ENCODE data around the gene SUSD4. TPM values are rescaled to one million over a fixed set of nuclear protein-coding genes. Genes with fewer than 3 reads are reported as not detected.

The SUSD4 gene
- total and polyA plus RNA-seq, 9 of the 15 experiments (the other 6 are each of a cell fraction or from before 2014, with no cell fraction given) = 0.06 to 1.7 (median 0.09) TPM; not detected in 4

DNA sequence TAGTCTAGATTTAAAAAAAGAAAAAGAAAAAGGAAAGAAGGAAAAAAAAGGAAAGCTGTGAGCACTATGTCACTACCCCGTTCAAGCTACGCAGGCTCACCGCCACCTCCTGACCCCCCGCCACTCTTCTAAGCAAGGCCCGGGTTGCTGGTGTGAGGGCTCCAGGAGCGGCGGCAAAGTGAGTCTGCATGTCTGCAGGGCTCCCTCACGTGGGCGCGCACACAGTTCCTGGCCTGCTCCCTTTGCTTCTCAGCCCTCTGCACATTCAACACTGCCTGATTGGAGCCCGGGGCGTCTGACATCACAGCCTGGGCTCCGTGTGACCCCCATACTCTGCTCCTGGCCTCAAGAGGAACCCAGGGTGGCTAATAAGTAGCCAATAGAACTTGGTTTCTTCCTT is 139.5 kb downstream of the SUSD4 start (continued):
- TF ChIP-seq FOXP4 (CRISPR knock-in tag; IDR thresholded peaks at IDR 0.05; ENCODE audit: borderline replicate concordance) (no peak), MAX (CRISPR knock-in tag; IDR thresholded peaks at IDR 0.05) (peak; percentile 87), ELF2 (CRISPR knock-in tag; IDR thresholded peaks at IDR 0.05) (no peak), KLF13 (tag; IDR thresholded peaks at IDR 0.05; ENCODE audit: borderline replicate concordance, low read depth) (no peak), MYC (IDR thresholded peaks at IDR 0.05; ENCODE audit: low read depth, low read length) (no peak), MYC (CRISPR knock-in tag; IDR thresholded peaks at IDR 0.05; ENCODE audit: borderline replicate concordance, low read depth) (no peak), SMARCE1 (IDR thresholded peaks at IDR 0.05) (no peak), NEUROD1 (IDR thresholded peaks at IDR 0.05; ENCODE audit: borderline replicate concordance, low read depth, low read length, partially characterized antibody) (no peak), CTCF (IDR thresholded peaks at IDR 0.05 in 2 of 3, conservative IDR thresholded peaks at IDR 0.05 in 1 of 3; ENCODE audit: insufficient read depth in 2 of 3, low read depth in 1 of 3, low read length in 3 of 3) (peak in 2 of 3 experiments; percentile 34 to 42; a peak in 3 of 6 replicates), HNRNPH1 (optimal IDR thresholded peaks at IDR 0.05; ENCODE audit: low read depth, low read length) (no peak)
- TF ChIP-seq, protein P1, sequence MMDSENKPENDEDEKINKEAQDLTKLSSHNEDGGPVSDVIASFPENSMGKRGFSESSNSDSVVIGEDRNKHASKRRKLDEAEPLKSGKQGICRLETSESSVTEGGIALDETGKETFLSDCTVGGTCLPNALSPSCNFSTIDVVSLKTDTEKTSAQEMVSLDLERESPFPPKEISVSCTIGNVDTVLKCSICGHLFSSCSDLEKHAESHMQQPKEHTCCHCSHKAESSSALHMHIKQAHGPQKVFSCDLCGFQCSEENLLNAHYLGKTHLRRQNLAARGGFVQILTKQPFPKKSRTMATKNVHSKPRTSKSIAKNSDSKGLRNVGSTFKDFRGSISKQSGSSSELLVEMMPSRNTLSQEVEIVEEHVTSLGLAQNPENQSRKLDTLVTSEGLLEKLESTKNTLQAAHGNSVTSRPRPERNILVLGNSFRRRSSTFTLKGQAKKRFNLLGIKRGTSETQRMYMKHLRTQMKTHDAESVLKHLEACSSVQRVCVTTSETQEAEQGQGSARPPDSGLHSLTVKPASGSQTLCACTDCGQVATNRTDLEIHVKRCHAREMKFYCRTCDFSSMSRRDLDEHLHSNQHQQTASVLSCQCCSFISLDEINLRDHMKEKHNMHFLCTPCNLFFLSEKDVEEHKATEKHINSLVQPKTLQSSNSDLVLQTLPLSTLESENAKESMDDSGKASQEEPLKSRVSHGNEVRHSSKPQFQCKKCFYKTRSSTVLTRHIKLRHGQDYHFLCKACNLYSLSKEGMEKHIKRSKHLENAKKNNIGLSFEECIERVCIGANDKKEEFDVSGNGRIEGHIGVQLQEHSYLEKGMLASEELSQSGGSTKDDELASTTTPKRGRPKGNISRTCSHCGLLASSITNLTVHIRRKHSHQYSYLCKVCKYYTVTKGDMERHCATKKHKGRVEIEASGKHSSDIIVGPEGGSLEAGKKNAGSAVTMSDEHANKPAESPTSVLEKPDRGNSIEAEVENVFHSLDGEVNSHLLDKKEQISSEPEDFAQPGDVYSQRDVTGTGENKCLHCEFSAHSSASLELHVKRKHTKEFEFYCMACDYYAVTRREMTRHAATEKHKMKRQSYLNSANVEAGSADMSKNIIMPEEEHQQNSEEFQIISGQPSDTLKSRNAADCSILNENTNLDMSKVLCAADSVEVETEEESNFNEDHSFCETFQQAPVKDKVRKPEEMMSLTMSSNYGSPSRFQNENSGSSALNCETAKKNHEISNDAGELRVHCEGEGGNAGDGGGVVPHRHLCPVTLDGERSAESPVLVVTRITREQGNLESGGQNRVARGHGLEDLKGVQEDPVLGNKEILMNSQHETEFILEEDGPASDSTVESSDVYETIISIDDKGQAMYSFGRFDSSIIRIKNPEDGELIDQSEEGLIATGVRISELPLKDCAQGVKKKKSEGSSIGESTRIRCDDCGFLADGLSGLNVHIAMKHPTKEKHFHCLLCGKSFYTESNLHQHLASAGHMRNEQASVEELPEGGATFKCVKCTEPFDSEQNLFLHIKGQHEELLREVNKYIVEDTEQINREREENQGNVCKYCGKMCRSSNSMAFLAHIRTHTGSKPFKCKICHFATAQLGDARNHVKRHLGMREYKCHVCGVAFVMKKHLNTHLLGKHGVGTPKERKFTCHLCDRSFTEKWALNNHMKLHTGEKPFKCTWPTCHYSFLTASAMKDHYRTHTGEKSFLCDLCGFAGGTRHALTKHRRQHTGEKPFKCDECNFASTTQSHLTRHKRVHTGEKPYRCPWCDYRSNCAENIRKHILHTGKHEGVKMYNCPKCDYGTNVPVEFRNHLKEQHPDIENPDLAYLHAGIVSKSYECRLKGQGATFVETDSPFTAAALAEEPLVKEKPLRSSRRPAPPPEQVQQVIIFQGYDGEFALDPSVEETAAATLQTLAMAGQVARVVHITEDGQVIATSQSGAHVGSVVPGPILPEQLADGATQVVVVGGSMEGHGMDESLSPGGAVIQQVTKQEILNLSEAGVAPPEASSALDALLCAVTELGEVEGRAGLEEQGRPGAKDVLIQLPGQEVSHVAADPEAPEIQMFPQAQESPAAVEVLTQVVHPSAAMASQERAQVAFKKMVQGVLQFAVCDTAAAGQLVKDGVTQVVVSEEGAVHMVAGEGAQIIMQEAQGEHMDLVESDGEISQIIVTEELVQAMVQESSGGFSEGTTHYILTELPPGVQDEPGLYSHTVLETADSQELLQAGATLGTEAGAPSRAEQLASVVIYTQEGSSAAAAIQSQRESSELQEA (IDR thresholded peaks at IDR 0.05; ENCODE audit: low read depth) = no peak

Measured in K562 (cell line).